ENCODE results near the gene SCARB1. TPM values are rescaled to one million over a fixed set of nuclear protein-coding genes. Genes with fewer than 3 reads are reported as not detected.

The SCARB1 gene
- total and polyA plus RNA-seq, 9 of the 15 experiments (the other 6 are each of a cell fraction or from before 2014, with no cell fraction given), result 0.56 to 157 (median 52.8) TPM

DNA sequence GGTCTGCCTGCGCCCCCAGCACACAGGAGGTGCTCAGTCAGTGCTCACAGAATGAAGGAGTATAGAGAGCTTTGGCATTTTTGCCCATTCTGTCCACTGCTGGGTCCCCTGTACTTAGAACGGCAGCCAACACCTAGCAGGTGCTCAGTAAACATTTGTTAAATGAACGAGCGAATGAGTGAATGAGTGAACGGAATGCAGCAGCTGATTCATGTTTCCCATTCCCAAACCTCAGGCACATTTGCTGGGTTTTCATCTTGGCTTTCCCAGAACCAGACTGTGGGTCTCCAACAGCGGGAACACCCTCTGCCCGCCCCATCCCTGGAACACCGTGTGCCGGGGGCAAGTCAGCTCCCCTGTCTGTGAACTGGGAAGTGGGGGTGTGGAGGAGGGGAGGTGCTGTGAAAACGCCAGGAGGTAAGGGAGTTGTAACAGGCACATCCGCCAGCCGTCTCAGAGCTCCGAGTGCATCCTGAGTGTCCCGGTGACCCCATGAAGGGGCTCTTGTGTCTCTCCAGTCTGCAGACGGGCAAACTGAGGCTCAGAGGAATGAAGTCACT, 47.3 kb downstream of the SCARB1 start (continued):
- TF ChIP-seq SOX6 (IDR thresholded peaks at IDR 0.05) (no peak), CSDE1 (IDR thresholded peaks at IDR 0.05) (no peak), PHB2 (IDR thresholded peaks at IDR 0.05; ENCODE audit: low read depth) (no peak), HMG20B (CRISPR knock-in tag; IDR thresholded peaks at IDR 0.05) (no peak)
- TF ChIP-seq, protein P1, sequence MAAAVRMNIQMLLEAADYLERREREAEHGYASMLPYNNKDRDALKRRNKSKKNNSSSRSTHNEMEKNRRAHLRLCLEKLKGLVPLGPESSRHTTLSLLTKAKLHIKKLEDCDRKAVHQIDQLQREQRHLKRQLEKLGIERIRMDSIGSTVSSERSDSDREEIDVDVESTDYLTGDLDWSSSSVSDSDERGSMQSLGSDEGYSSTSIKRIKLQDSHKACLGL (CRISPR knock-in tag; IDR thresholded peaks at IDR 0.05; ENCODE audit: borderline replicate concordance, poor library complexity, severe bottlenecking), result no peak
- TF ChIP-seq, protein P2, sequence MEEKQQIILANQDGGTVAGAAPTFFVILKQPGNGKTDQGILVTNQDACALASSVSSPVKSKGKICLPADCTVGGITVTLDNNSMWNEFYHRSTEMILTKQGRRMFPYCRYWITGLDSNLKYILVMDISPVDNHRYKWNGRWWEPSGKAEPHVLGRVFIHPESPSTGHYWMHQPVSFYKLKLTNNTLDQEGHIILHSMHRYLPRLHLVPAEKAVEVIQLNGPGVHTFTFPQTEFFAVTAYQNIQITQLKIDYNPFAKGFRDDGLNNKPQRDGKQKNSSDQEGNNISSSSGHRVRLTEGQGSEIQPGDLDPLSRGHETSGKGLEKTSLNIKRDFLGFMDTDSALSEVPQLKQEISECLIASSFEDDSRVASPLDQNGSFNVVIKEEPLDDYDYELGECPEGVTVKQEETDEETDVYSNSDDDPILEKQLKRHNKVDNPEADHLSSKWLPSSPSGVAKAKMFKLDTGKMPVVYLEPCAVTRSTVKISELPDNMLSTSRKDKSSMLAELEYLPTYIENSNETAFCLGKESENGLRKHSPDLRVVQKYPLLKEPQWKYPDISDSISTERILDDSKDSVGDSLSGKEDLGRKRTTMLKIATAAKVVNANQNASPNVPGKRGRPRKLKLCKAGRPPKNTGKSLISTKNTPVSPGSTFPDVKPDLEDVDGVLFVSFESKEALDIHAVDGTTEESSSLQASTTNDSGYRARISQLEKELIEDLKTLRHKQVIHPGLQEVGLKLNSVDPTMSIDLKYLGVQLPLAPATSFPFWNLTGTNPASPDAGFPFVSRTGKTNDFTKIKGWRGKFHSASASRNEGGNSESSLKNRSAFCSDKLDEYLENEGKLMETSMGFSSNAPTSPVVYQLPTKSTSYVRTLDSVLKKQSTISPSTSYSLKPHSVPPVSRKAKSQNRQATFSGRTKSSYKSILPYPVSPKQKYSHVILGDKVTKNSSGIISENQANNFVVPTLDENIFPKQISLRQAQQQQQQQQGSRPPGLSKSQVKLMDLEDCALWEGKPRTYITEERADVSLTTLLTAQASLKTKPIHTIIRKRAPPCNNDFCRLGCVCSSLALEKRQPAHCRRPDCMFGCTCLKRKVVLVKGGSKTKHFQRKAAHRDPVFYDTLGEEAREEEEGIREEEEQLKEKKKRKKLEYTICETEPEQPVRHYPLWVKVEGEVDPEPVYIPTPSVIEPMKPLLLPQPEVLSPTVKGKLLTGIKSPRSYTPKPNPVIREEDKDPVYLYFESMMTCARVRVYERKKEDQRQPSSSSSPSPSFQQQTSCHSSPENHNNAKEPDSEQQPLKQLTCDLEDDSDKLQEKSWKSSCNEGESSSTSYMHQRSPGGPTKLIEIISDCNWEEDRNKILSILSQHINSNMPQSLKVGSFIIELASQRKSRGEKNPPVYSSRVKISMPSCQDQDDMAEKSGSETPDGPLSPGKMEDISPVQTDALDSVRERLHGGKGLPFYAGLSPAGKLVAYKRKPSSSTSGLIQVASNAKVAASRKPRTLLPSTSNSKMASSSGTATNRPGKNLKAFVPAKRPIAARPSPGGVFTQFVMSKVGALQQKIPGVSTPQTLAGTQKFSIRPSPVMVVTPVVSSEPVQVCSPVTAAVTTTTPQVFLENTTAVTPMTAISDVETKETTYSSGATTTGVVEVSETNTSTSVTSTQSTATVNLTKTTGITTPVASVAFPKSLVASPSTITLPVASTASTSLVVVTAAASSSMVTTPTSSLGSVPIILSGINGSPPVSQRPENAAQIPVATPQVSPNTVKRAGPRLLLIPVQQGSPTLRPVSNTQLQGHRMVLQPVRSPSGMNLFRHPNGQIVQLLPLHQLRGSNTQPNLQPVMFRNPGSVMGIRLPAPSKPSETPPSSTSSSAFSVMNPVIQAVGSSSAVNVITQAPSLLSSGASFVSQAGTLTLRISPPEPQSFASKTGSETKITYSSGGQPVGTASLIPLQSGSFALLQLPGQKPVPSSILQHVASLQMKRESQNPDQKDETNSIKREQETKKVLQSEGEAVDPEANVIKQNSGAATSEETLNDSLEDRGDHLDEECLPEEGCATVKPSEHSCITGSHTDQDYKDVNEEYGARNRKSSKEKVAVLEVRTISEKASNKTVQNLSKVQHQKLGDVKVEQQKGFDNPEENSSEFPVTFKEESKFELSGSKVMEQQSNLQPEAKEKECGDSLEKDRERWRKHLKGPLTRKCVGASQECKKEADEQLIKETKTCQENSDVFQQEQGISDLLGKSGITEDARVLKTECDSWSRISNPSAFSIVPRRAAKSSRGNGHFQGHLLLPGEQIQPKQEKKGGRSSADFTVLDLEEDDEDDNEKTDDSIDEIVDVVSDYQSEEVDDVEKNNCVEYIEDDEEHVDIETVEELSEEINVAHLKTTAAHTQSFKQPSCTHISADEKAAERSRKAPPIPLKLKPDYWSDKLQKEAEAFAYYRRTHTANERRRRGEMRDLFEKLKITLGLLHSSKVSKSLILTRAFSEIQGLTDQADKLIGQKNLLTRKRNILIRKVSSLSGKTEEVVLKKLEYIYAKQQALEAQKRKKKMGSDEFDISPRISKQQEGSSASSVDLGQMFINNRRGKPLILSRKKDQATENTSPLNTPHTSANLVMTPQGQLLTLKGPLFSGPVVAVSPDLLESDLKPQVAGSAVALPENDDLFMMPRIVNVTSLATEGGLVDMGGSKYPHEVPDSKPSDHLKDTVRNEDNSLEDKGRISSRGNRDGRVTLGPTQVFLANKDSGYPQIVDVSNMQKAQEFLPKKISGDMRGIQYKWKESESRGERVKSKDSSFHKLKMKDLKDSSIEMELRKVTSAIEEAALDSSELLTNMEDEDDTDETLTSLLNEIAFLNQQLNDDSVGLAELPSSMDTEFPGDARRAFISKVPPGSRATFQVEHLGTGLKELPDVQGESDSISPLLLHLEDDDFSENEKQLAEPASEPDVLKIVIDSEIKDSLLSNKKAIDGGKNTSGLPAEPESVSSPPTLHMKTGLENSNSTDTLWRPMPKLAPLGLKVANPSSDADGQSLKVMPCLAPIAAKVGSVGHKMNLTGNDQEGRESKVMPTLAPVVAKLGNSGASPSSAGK (IDR thresholded peaks at IDR 0.05), result no peak
